GM21390 (cell line): Measurements from ENCODE around the gene PCIF1.
"Not testable (repeated sequence)": the region's sequence is repeated elsewhere in the genome, so short reads cannot be mapped to it uniquely, and the experiment has no call there.

Source experiments
- ATAC-seq: cut with Tn5 transposase; IDR thresholded peaks from one replicate; pipeline ENCODE4 v1.9.1; 2021; ENCODE audit not compliant: unreplicated experiment

PCIF1 gene

DNA sequence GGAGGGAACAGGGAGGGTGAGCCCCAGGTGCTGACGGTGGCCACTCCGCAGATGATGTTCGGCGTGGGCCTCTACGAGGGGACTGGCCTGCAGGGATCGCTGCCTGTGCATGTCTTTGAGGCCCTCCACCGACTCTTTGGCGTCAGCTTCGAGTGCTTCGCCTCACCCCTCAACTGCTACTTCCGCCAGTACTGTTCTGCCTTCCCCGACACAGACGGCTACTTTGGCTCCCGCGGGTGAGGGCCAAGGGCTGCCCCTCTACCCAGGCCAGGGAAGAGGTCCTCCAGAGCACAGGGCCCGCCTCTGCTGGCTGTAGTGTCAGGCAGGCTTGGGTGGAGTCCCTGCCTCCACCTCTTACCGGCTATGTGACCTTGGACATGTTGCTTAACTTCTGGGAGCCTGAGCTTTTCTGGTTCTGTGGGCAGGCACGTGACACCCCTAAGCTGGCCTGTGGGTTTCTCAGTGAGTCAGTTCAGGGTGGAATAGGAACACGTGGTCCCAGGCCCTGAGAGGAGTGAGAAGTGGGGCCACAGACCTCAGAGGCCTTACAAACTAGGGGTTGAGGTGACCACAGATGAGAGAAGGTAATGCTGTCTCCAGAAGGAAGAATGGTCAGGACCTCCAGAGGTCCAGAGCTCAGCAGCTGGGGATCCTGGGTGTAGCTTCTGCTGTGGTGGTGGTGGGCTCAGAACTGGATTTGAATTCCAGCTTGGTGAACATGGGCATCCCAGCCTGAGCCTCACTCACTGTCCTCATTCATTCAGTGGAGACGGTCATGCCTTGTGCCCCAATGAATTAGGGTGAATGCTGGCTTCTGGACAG, 11.9 kb downstream of the PCIF1 start:
- no peak for ATAC-seq

DNA sequence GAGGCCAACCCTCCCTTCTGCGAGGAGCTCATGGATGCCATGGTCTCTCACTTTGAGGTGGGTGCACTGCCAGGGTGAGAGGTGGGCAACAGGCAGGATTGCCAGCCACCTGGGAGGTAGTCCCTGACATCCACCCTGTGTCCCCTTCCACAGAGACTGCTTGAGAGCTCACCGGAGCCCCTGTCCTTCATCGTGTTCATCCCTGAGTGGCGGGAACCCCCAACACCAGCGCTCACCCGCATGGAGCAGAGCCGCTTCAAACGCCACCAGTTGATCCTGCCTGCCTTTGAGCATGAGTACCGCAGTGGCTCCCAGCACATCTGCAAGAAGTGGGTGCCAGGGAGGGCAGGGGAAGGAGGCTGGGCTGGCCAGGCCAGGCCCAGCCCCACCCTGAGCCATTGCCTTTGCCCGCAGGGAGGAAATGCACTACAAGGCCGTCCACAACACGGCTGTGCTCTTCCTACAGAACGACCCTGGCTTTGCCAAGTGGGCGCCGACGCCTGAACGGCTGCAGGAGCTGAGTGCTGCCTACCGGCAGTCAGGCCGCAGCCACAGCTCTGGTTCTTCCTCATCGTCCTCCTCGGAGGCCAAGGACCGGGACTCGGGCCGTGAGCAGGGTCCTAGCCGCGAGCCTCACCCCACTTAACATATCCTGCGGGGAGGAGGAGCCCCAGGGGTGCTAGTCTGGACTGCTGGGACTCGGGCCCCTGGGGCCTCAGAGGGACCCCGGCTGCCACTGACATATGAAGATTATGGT, 12.8 kb downstream of the PCIF1 start:
- ATAC-seq = no peak

DNA sequence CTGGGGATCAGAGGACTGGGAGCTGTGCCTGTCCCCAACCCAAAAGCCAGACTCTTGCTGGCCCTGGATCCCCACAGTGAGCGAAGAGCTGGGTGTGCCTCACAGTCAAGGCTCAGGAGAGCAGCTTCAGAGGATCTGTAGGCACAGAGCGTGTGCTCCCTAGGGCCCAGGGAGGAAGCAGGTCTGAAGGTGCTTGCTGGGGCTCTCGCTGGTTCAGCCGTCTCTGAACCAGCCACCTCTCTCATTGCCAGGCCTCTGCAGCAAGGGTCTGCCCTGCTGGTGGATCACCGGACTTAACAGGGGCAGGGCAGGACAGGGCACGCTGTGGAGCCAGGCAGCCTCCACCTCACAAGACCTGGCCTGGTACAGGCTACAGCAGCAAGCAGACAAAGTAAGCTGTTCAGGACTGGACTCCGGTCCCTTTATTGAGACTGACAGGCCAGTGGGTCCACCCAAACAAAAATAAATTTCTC, 13.8 kb downstream of the PCIF1 start:
- no peak for ATAC-seq

DNA sequence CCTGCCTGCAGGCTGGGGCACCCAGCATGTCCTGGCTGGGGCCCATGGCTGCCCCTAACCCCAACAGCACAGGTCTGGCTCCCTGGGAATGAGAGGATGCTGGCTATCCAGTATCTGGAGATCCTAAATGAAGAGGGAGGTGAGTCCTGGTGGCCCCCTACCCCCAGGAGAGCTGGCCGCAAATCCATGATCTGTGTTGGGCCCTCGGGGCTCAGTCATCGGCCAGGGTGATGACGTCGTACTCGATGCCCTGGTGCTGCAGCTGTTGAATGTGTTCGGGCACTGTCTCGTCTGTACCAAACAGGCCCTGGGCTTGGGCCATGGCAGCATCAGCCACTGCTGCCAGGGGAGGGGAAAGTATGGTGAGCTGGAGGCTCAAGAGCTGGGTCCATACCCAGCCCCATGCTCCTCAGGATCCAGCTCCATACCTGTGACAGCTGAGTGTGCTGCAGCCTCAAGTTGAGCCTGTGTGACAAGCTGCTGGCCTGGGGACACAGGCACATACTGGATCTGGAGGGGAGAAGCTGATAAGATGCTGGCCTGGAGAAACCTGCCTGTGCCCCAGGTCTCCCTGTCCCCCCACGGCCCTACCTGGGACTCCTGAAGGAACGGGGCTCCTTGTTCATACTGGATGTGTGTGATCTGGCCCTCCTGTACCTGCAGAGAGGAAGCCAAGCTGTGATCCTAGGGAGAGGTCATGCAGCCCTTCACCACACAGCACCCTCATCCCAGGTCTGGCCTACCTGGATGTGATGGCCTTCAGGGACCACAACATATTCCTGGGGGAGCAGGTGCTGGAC, 14.5 kb downstream of the PCIF1 start:
- no peak for ATAC-seq

DNA sequence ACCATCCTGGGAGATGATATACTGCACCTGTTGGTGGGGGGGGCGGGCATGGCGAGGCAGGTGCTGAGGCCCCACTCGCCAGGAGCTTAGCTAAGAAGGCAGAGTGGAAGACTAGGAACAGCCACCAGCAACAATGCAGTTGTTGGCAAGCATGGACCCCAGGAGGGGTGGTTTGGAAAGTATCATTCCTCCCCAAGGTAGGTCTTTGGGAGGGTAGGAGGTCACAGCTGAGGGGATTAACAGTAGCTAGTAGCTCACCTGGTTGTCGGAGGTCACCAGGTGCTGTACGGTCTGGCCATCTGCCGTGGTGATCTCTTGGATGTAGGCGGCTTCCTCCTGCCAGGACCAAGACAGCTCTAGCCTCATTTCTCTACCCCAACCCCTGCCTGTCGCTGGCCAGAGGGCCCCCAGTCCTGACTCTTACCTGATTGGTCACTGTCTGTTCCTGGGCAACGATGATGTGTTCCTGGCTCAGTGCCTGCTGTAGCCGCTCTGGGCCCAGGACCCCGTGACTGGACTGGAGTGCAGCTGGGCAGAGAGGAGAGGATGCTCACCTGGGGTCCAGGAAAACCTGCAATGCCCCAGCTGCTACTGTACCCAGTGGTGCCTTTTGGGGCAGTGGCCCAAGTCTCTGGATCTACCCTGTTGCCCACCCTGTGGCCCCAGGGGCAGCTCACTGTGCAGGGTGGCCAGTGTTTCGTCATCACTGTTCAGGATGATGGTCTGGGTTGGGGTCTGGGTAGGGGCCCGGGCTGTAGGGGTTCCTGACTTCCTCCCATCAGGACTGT, 15.3 kb downstream of the PCIF1 start:
- no peak for ATAC-seq

DNA sequence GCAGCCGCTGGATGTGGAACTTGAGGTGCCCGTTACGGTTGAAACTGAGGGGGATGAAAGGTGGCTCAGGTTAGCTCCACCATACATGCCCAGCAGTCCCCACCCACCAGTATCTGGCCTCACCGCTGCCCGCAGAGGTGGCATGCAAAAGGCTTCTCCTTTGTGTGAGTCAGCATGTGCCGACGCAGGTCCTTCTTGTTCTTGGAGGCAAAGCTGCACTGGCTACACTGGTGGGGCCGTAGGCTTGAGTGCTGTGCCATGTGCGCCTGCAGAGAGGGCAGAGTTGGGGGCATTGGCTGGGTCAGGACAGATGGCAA, 15.8 kb downstream of the PCIF1 start:
- no peak for ATAC-seq

DNA sequence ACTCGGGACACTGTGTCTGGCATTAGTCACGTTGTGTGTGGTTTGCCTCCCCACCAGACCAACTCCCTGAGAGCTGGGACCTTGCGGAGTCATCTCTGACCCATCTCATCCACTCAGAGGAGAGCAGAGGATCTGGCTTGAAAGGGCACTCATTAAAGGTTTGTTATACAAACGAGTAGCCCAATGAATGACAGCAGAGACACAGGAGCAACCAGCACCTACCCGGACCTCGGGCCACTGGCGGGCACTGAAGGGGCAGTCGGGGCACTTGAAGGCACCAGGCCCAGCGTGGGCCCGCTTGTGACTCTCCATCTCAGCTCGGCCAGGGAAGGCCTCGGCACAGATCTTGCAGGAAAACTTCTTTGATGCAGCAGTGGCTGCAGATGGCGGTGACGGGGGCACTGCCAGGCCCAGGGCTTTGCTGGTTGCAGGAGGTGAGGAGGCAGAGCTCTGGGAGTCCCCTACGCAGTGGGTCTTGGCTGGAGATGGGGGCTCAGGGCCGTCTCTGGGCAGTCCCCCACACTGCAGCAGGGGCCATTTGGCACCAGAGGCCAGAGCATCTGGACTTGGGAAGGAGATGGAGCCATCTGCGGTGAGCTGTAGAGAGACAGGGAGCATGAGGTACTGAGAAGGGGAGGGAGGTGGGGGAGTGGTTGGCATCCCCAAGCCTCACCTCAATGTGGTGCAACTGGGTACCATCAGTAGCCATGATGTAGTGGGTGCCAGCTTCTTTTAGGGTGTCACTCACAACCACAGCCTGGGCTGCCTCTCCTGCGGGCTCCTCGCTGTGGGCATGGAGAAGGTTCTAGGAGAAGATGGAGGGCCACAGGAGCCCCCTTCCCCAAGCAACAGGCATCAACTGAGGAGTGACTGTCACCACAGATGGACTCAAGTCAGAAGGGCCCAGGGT, 17.7 kb downstream of the PCIF1 start:
- no peak for ATAC-seq

DNA sequence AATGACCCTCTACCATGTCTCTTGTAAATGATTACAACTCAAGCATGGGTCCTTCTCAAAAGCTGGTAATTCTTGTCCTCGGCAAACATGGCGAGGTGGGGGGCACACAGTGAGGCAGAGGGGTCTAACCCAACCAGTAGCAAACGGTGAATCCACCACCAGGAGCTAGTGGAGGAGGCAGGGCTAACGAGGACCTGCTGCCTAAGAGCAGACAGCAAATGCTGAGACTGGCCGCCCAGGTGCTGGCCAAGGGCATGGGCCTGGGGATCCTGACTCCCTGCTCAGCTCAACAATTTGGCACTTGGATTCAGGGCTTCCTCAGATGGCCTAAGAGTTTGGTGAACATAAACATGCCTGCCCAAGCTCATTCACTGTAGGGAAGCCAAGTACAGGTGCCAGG, 18.4 kb downstream of the PCIF1 start:
- ATAC-seq = no peak

DNA sequence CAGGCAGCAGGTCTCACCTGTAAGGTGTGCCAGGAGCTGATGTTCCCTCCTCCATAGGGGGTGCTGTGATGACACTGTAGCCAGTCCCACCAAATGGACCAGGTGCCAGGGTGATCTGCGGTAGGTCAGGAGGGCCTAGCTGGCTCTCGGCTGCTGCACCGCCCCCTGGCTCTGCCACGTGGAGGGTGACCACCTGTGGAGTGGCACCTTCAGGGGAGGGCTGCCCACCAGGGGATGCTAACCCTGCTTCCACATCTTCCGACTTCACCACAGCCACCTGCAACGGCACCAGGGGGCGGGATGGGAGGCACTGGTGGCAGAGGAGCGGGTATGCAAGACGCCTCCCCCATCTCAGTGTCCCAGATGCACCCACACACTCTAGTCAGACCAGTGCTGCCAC, 19.2 kb downstream of the PCIF1 start:
- ATAC-seq = no peak

DNA sequence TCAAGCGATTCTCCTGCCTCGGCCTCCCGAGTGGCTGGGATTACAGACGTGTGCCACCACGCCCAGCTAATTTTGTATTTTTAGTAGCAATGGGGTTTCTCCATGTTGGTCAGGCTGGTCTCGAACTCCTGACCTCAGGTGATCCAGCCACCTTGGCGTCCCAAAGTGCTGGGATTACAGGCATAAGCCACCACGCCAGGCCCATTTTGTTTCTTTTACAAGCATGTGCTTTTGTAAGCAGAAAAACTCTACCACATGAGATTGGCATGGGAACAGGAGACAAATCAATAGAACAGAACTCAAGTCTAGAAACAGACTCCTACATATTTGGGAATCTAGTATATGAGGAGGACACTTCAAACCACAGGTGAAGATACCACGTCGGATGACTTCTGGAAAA, 21.8 kb downstream of the PCIF1 start:
- not testable (repeated sequence) for ATAC-seq

DNA sequence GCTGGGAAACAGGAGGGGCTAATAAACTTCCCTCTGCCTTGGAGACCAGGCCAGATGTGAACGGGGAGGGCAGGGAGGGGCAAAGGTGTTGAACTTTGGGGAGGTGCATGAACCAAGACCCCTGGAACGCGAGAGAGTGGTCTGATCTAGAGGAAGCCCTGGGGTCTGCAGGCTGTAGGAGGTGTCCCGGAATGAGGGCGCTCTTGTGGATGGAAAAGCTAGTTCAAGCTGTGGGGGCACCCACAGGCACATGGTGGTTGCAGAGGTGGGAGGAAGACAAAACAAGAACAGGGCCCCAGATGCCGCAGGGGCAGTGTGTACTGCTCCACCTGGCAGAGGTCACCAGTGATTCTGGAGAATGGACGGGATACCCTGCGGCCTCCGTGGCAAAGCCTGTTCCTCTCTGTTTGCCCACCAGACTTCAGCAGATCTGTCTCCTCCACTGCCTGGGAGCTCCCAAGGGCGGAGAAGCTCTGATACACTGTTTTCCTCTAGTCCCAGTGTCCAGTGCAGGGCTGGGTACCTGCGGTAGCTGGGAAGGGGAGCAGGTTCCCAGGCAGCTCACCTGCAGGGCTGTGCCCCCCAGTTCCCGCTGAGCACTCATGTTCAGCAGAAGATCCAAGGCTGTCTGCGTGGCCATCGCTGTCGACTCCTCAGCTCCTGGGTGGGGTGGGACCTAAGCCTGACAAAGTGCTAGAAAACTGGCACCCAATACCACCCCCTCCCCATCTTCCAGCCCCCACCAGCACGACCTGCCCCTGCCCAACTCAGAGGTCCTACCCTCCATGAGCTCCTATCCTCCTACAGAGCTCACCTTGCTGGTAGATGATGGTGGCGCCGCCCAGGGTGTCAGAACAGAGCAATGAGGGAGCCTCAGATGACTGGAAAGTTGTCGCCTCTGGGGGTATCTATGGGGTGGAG, 22.8 kb downstream of the PCIF1 start:
- no peak for ATAC-seq

DNA sequence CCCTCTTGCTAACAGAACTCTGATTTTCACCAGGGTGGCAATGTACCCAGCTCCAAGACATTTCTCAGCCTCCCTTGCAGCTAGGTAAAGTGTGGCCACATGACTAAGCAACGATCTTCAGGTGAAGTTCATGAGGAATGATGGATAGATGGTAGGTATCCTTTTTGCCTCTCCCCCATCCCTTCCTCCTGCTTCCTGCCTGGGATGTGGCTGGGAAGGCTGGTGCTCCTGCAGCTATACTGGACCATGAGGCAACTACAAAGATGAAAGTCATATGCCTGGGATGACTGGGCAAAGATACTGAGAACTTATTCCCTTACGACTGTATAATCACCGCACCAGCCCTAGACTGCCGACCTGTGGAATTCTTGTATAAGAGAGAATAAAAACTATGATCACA, 24.1 kb downstream of the PCIF1 start:
- ATAC-seq = no peak

DNA sequence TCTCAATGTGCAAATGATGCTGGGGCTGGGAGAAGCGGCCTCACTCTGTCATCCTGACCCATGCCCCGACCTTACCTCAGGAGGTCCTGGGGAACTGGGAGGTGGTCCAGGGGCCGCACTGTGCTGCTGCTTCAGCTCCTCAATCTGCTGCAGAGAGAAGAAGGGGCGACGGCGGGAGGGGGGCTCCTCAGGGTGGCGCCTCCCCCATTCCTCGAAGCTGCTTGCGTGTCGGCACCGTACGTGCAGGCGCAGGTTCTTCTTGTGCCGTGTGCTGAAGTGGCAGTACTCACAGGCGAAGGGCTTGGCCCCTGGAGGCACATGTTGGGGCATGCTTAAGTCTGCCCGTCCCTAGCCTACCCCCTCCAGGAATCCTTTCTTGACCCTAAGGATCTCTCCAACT, 24.6 kb downstream of the PCIF1 start:
- no peak for ATAC-seq

DNA sequence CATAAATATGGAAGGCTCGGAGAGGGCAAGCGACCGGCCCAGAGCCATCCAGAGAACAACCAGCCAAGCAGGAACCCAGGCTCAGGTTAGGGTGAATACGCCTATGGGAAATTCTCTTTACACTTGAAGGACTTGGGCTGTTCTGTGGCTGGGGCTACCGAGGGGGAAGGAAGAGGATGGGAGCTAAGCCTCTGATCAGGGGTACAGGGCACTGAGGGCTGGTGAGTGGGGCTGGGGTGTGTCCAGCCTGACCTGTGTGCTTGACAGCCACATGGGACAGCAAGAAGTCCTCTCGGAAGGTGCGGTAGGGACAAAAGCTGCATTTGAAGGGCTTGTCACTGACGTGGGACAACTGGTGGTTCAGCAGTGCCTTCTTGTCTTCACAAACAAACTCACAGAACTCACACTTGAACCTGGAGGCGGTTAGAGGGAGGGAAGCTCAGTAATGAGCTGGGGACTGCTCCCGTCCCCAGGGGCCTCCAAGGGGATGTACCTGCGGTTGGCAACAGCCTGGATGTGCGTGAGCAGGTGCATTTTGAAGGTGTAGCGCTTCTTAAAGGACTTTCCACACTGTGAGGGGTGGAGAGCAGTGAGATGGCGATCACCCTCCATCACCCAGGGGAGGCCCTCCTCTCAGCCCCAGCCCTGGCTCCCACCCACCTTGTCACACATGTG, 25.6 kb downstream of the PCIF1 start:
- ATAC-seq = no peak

DNA sequence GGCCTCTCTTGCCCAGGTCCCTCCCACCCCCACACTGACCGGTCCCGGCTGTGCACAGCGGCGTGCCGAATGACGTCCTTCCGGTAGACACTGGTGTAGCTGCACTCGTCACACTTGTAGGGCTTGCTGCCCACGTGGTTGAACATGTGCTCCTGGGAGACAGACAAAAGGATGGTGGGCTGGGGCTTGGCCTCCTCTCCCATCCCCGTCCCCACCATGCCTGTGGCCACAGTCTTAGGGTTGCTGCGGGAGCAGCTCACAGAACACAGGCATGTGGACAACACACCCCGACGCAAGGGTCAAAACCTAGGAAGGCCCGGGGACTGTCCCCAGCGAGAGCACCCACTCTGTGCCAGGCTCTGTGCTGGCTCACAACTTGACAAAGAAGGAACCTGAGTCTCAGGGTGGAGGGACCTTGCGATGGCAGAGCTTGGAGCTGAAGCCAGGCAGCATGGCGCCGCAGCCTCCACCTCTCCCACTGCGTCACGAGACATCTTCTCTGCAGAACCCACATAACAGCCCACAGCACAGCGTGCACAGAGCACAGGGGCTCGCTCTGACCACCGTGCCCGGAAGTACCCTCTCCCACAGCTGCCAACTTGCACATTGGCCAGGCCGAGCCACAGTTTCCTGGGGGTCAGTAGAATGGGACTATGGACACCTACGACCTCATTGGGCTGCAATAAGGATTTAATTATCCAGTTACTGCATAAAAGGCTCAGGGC, 27.7 kb downstream of the PCIF1 start:
- ATAC-seq = no peak

DNA sequence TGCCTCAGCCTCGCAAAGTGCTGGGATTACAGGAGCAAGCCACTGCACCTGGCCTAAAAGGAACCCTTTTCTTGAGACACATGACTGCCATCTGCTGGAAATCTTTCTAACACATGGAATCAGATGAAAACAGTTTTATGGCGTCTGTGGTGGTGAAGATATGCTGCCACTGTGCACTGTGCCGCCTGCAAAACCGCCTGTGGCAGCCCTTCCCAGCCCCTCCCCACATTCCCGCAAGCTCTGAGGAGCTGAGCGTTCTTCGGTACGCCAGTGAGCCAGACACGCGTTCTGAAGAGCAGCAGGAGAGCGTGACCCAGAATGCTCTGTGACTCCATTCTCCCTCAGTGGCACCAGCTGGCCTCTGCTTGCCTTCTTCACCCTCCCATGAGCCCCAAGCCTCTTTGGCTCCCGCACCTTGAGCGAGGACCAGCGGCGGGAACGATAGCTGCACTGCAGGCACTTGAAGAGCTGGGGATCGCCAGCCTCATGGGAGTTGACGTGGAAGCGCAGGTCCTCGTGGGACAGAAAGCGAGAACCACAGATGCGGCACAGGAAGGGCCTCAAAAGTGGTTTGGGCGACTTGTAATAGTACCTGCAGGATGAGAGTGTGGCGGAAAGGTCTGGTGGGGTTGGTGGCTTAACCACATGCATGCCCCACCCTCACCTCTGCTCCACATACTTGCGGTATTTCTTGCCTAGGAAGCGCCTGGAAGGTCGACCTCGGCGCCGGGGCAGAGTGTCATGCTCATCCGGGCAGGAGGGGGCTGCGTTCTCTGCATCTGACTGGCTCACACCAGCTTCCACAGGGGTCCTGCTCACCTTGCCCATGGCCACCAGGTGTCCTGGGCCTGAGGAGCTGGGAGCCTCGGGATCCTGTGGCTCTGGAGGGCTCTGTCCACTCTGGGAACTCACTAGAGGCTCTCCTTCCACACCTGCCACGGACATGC, 28.8 kb downstream of the PCIF1 start:
- ATAC-seq = no peak

DNA sequence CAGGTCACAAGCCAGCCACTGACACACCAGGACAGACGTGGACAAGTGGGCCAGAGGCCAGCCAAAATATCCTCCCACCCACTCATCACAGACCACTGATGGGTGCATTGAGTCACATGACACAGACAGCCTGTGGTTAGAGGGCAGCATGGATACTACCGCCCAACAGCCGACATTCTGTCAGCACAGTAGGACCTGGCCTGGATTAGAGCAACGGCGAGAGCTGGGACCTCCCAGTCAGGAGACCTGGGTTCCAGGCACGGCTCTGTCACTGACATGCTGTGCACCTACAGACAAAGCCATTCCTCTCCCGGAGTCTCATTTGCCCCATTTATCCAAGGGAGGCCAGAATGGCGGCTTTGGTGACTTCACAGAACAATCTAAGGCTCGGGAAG, 29.5 kb downstream of the PCIF1 start:
- ATAC-seq = no peak
